Germinal center (tissue), 1 donor: ENCODE data around the gene ARPP21.

Source experiments
- DNase-seq: peaks from one replicate; pipeline ENCODE4 v3.0.0; 2012; ENCODE audit warnings: mixed read lengths, low spot score

ARPP21 gene

GRCh38 chr3:35641920-35642527 is 2.7 kb downstream of the ARPP21 start:
- no peak for DNase-seq

- no peak for DNase-seq
Observed at GRCh38 chr3:35643495-35643894, 4.2 kb downstream of the ARPP21 start.

GRCh38 chr3:35644451-35644850 is 5.1 kb downstream of the ARPP21 start:
- no peak for DNase-seq

- no peak for DNase-seq
Observed at GRCh38 chr3:35645189-35645588, 5.9 kb downstream of the ARPP21 start.

GRCh38 chr3:35646081-35646480 is 6.8 kb downstream of the ARPP21 start:
- no peak for DNase-seq

GRCh38 chr3:35647461-35647860 is 8.1 kb downstream of the ARPP21 start:
- no peak for DNase-seq

GRCh38 chr3:35648347-35648746 is 9.0 kb downstream of the ARPP21 start:
- no peak for DNase-seq

- DNase-seq = no peak
Observed at GRCh38 chr3:35649405-35649804, 10.1 kb downstream of the ARPP21 start.

- DNase-seq = no peak
Observed at GRCh38 chr3:35651426-35651825, 12.1 kb downstream of the ARPP21 start.

GRCh38 chr3:35651851-35652250 is 12.5 kb downstream of the ARPP21 start:
- no peak for DNase-seq

GRCh38 chr3:35653347-35653746 is 14.0 kb downstream of the ARPP21 start:
- no peak for DNase-seq

GRCh38 chr3:35654476-35654875 is 15.2 kb downstream of the ARPP21 start:
- no peak for DNase-seq

- DNase-seq = no peak
Observed at GRCh38 chr3:35658686-35659085, 19.4 kb downstream of the ARPP21 start.

GRCh38 chr3:35659768-35660167 is 20.4 kb downstream of the ARPP21 start:
- DNase-seq = no peak

GRCh38 chr3:35663471-35663870 is 24.1 kb downstream of the ARPP21 start:
- DNase-seq = no peak

GRCh38 chr3:35664460-35664919 is 25.2 kb downstream of the ARPP21 start:
- DNase-seq = no peak

GRCh38 chr3:35665390-35666055 is 26.2 kb downstream of the ARPP21 start:
- no peak for DNase-seq

- no peak for DNase-seq
Observed at GRCh38 chr3:35666888-35667287, 27.6 kb downstream of the ARPP21 start.

GRCh38 chr3:35670408-35670965 is 31.2 kb downstream of the ARPP21 start:
- no peak for DNase-seq

GRCh38 chr3:35671483-35671882 is 32.2 kb downstream of the ARPP21 start:
- no peak for DNase-seq

- no peak for DNase-seq
Observed at GRCh38 chr3:35673017-35673416, 33.7 kb downstream of the ARPP21 start.

- DNase-seq = no peak
Observed at GRCh38 chr3:35674451-35675109, 35.3 kb downstream of the ARPP21 start.

GRCh38 chr3:35675206-35675605 is 35.9 kb downstream of the ARPP21 start:
- no peak for DNase-seq
